Small intestine (tissue), 7 donors: ENCODE data around the gene PPP4R3B. TPM values are rescaled to one million over a fixed set of nuclear protein-coding genes. Genes with fewer than 3 reads are reported as not detected.
"Not testable (repeated sequence)": the region's sequence is repeated elsewhere in the genome, so short reads cannot be mapped to it uniquely, and the experiment has no call there.

Experiments
- DNase-seq, 2 donors: peaks; one replicate each; pipeline versions ENCODE4 v3.0.0 to v3.0.0-alpha.2; 2013
- FAIRE-seq: peaks from 2 replicates; lab custom pipeline; 2012; peaks lifted over from hg19 to GRCh38; lab: Jason Lieb, UNC
- H3K27ac ChIP-seq, 3 donors: one replicate each; pipeline ENCODE4 v1.5.1; 2013; ENCODE audit warnings: low read length in 2 of 3, mild to moderate bottlenecking in 2 of 3, control low read depth in 1 of 3, inconsistent platforms in 1 of 3, low read depth in 1 of 3, moderate library complexity in 1 of 3
- H3K27me3 ChIP-seq, 3 donors: one replicate each; pipeline ENCODE4 v1.6.1; 2013; ENCODE audit warnings: low read length in 3 of 3, inconsistent platforms in 1 of 3; ENCODE audit not compliant: control insufficient read depth in 3 of 3, insufficient read depth in 3 of 3
- H3K36me3 ChIP-seq, 3 donors: one replicate each; pipeline ENCODE4 v1.6.1; 2013; ENCODE audit warnings: low read length in 3 of 3, inconsistent platforms in 1 of 3, low read depth in 1 of 3, mild to moderate bottlenecking in 1 of 3, moderate library complexity in 1 of 3; ENCODE audit not compliant: control insufficient read depth in 3 of 3, insufficient read depth in 2 of 3
- H3K4me1 ChIP-seq, 3 donors: one replicate each; pipeline ENCODE4 v1.6.1; 2013; ENCODE audit warnings: low read length in 2 of 3, inconsistent platforms in 1 of 3, low read depth in 1 of 3, mild to moderate bottlenecking in 1 of 3, moderate library complexity in 1 of 3; ENCODE audit not compliant: control insufficient read depth in 3 of 3, insufficient read depth in 2 of 3
- H3K4me3 ChIP-seq, 3 donors: one replicate each; pipeline ENCODE4 v1.5.1; 2013; ENCODE audit warnings: low read length in 3 of 3, control low read depth in 1 of 3, inconsistent platforms in 1 of 3, low read depth in 1 of 3, mild to moderate bottlenecking in 1 of 3, moderate library complexity in 1 of 3
- H3K9me3 ChIP-seq, 2 donors: one replicate each; pipeline ENCODE4 v1.6.1; 2013; ENCODE audit warnings: low read depth in 1 of 2, low read length in 1 of 2; ENCODE audit not compliant: control insufficient read depth in 2 of 2, insufficient read depth in 1 of 2
- WGBS, 3 donors: extraction: QIAGEN DNeasy Blood & Tissue Kit; methylation state at CpG; one replicate each; pipeline ENCODE4 v1.1.7; 2013; 5-methylcytosine and 5-hydroxymethylcytosine counted together
- polyA plus RNA-seq, 4 donors: library from polyadenylated mRNA; stranded (reverse) in 3 of 4; unstranded in 1 of 4; fragments of 200-250 nt in 3 of 4; fragments of 120-200 nt in 1 of 4; gene quantifications; one replicate each; pipeline versions ENCODE4 v1.2.1 to v1.2.3, GENCODE V29; 2013
- donor health status: healthy with polysubstance abuse.
- donor health status: control.
- donor health status: control.
- donor health status: Bipolar disorder and iron deficiency.
- donor health status: healthy.

The PPP4R3B gene
- polyA plus RNA-seq, 4 donors: 28.6 to 83.8 (median 37.3) TPM

DNA sequence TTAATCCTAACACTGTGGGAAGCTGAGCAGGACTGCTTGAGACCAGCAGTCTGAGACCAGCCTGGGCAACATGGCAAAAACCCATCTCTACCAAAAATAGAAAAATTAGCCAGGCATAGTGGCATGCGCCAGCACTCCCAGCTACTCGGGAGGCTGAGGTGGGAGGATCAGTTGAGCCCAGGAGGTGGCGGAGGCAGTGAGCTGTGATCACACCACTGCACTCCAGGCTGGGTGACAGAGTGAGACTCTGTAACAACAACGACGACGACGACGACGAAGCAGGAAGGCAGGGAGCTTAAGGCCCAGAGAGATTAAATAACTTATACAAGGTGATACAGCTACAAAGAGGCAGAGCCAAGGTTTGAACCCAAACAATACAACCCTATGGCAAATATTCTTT lies 60.6 kb downstream of the PPP4R3B start:
- Histone ChIP-seq H3K4me1 (peaks cover 0 to 10% (median 0%) of the 10 kb centered on the region in 3 donors), H3K27ac (peak overlapping the region in 1 of 3 donors; percentile 73), H3K4me3 (no peak overlapping the region), H3K36me3 (peaks cover 5 to 47% (median 17%) of the 10 kb centered on the region in 3 donors), H3K27me3 (no peaks in the 10 kb centered on the region), H3K9me3 (peaks cover 0 to 12% of the 10 kb centered on the region in 2 donors)
- 94 to 97% (median 95%) methylated on average over 9 of the region's 9 CpGs for WGBS, 3 donors
- no peak for FAIRE-seq
- DNase-seq: no peak

- Histone ChIP-seq H3K27ac (peak overlapping the region in 1 of 3 donors; percentile 73), H3K4me3 (no peak overlapping the region), H3K9me3 (peaks cover 0 to 4% of the 10 kb centered on the region in 2 donors), H3K36me3 (peaks cover 5 to 45% (median 12%) of the 10 kb centered on the region in 3 donors), H3K27me3 (no peaks in the 10 kb centered on the region), H3K4me1 (peaks cover 0 to 10% (median 0%) of the 10 kb centered on the region in 3 donors)
- FAIRE-seq (peak; percentile 88), DNase-seq (peak; percentile 81)
Observed at GRCh38 chr2:55555977-55556376, 61.4 kb downstream of the PPP4R3B start.

DNA sequence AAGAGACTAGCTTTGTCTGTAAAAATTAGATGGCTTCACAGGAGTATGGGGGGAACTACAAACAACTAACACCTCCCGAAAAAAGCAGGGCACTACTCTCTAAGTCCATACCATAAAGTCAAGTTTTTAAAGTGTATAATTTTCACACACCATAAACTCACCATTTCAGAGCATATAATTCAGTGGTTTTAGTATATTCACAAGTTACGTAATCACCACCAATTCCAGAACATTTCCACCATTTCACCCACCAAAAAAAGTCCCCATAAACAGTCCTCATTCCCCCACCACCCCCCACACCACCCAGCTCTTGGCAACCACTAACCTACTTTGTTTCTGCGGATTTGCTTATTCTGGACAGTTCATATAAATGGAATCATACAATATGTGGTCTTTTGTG lies 64.1 kb downstream of the PPP4R3B start:
- WGBS, 3 donors: 93 to 97% (median 95%) methylated on average over 3 of the region's 3 CpGs
- no peak for FAIRE-seq
- H3K27ac ChIP-seq: no peak overlapping the region
- H3K27me3 ChIP-seq: no peaks in the 10 kb centered on the region
- peaks cover 0 to 10% (median 0%) of the 10 kb centered on the region in 3 donors for H3K4me1 ChIP-seq
- H3K4me3 ChIP-seq: no peak overlapping the region
- DNase-seq: no peak
- no peaks in the 10 kb centered on the region for H3K9me3 ChIP-seq
- peaks cover 2 to 27% (median 3%) of the 10 kb centered on the region in 3 donors for H3K36me3 ChIP-seq

GRCh38 chr2:55550368-55551102 lies 66.9 kb downstream of the PPP4R3B start:
- peaks cover 0 to 29% (median 0%) of the 10 kb centered on the region in 3 donors for H3K36me3 ChIP-seq
- WGBS, 3 donors: 75 to 86% (median 78%) methylated on average over 4 of the region's 4 CpGs

DNA sequence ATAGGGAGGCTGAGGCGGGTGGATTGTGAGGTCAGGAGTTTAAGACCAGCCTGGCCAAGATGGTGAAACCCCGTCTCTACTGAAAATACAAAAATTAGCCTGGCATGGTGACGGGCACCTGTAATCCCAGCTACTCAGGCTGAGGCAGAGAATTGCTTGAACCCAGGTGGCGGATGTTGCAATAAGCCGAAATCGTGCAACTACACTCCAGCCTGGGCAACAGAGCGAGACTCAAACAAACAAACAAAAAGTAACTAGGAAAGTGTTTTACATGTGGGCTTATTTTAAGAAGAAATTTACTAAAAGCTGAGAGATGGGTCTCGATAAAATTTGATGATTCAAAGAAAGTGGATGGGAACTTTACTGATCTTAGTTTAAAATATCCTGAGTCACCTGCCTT lies 69.7 kb downstream of the PPP4R3B start:
- DNase-seq, H3K4me1 ChIP-seq, H3K27ac ChIP-seq, FAIRE-seq, H3K9me3 ChIP-seq, H3K4me3 ChIP-seq, H3K27me3 ChIP-seq: not testable (repeated sequence)
- 96 to 98% (median 96%) methylated on average over 8 of the region's 8 CpGs for WGBS, 3 donors
- peaks cover 3 to 27% (median 6%) of the 10 kb centered on the region in 3 donors for H3K36me3 ChIP-seq

More at GRCh38 chr2:55550368-55551102, 66.9 kb downstream of the PPP4R3B start:
- FAIRE-seq: no peak
- Histone ChIP-seq H3K27me3 (no peaks in the 10 kb centered on the region), H3K4me1 (peaks cover 0 to 2% (median 0%) of the 10 kb centered on the region in 3 donors), H3K27ac (no peak overlapping the region), H3K4me3 (no peak overlapping the region), H3K9me3 (no peaks in the 10 kb centered on the region)
- DNase-seq: no peak

DNA sequence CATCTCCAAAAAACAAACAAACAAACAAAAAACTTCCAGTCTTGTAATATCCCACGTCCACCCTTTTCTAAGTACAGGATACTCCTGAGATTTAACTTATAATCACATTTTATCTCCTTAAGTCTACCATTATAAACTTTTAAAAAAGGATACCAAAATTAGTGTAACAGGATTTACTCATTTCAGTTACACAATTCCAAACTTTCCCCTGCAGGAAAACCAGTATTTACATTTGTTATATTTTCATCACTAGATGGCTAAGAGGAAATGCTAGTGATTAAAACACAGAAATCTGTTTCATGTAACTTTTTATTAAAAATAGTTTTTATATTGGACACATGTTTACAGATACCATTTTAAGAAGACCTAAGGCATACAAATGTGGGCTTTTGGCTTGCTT lies 70.4 kb downstream of the PPP4R3B start:
- FAIRE-seq (no peak), DNase-seq (no peak)
- Histone ChIP-seq H3K27me3 (no peaks in the 10 kb centered on the region), H3K4me3 (no peak overlapping the region), H3K9me3 (no peaks in the 10 kb centered on the region), H3K36me3 (peaks cover 4 to 23% (median 6%) of the 10 kb centered on the region in 3 donors), H3K27ac (no peak overlapping the region), H3K4me1 (no peaks in the 10 kb centered on the region)
- WGBS, 3 donors: 85 to 89% (median 86%) methylated on average over 1 of the region's 1 CpG

DNA sequence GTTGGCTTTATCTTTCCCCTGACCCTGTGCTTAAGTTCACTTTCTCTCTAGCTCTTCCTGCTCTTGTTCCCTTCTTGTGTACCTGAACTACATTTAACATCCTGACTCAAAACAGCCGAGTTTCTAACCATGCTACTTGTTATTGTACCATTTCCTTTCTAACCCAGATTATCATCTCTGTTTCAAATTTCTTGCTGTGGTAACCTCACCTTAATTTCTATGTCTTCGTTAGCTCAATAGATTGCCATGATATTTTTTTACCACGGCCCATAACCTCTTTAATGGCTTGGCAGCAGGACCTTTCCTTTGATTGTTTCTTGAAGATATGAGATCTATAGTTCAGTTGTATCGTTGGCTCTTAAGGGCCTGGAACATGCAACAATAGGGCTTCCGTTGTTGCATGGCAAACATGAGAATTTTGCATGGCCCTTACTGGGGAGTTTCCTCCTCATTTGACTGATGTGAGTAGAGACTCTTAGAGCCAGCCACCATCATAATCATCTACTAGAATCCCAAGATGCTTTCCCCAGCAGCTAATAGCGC lies 86.8 kb downstream of the PPP4R3B start:
- peaks cover 0 to 18% (median 2%) of the 10 kb centered on the region in 3 donors for H3K36me3 ChIP-seq
- H3K4me3 ChIP-seq: no peak overlapping the region
- FAIRE-seq (no peak), DNase-seq (no peak)
- H3K9me3 ChIP-seq: no peaks in the 10 kb centered on the region
- peak overlapping the region in 1 of 3 donors; percentile 49 for H3K27ac ChIP-seq
- H3K27me3 ChIP-seq: no peaks in the 10 kb centered on the region
- WGBS, 3 donors: 80 to 90% (median 81%) methylated on average over 6 of the region's 6 CpGs
- no peaks in the 10 kb centered on the region for H3K4me1 ChIP-seq

- no peak for FAIRE-seq
- H3K36me3 ChIP-seq: peaks cover 0 to 31% (median 0%) of the 10 kb centered on the region in 3 donors
- 93 to 95% (median 94%) methylated on average over 1 of the region's 1 CpG for WGBS, 3 donors
Observed at GRCh38 chr2:55526174-55526573, 91.2 kb downstream of the PPP4R3B start.

More at GRCh38 chr2:55526174-55526573, 91.2 kb downstream of the PPP4R3B start:
- no peak for DNase-seq
- H3K9me3 ChIP-seq: no peaks in the 10 kb centered on the region
- no peak overlapping the region for H3K27ac ChIP-seq
- peaks cover 0 to 2% (median 0%) of the 10 kb centered on the region in 3 donors for H3K4me1 ChIP-seq
- no peak overlapping the region for H3K4me3 ChIP-seq
- H3K27me3 ChIP-seq: no peaks in the 10 kb centered on the region
